ENCODE measurements around the gene NKAIN4.

DNA sequence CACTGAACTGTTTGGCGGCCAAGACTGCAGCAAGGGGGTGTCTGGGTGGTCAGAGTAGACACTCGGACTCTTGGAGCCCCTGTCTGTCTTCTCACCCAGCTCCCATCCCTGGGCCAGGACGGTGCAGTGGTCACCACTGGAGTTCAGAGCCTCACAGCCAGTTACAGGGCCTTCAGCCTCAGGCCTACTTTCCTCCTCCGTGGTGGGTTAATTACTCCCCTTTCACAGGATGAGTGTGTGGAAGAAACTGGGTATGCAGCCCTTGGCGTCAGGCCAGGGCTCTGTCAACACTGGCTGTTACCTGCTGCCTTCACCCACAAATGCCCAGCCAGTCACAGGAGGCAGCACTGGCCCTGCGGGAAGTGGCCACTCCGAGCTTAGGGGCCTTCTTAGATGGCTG is 36.6 kb downstream of the NKAIN4 start:
- TF ChIP-seq, protein P1, sequence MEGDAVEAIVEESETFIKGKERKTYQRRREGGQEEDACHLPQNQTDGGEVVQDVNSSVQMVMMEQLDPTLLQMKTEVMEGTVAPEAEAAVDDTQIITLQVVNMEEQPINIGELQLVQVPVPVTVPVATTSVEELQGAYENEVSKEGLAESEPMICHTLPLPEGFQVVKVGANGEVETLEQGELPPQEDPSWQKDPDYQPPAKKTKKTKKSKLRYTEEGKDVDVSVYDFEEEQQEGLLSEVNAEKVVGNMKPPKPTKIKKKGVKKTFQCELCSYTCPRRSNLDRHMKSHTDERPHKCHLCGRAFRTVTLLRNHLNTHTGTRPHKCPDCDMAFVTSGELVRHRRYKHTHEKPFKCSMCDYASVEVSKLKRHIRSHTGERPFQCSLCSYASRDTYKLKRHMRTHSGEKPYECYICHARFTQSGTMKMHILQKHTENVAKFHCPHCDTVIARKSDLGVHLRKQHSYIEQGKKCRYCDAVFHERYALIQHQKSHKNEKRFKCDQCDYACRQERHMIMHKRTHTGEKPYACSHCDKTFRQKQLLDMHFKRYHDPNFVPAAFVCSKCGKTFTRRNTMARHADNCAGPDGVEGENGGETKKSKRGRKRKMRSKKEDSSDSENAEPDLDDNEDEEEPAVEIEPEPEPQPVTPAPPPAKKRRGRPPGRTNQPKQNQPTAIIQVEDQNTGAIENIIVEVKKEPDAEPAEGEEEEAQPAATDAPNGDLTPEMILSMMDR (optimal IDR thresholded peaks at IDR 0.05 in 1 of 3, IDR thresholded peaks at IDR 0.05 in 1 of 3, conservative IDR thresholded peaks at IDR 0.05 in 1 of 3; ENCODE audit: extremely low read depth in 1 of 3, insufficient read depth in 2 of 3, low read length in 3 of 3): no peak
- no peak for TF ChIP-seq EZH2 (IDR thresholded peaks at IDR 0.05; ENCODE audit: low read length)

All from keratinocyte (primary cell).